Lung (tissue), 12 donors: ENCODE measurements around the gene DRP2. TPM values are rescaled to one million over a fixed set of nuclear protein-coding genes. Genes with fewer than 3 reads are reported as not detected.

ENCODE experiments used
- ATAC-seq: fragments of 200-7000 bp; cut with Tn5 transposase; one replicate; pipeline ENCODE4 v1.9.1; 2020; ENCODE audit warnings: moderate number of reproducible peaks; ENCODE audit not compliant: insufficient read depth, low FRiP score
- DNase-seq, 3 donors: peaks; one replicate each; pipeline ENCODE4 v3.0.0-alpha.2; 2013 to 2017
- H3K27ac ChIP-seq, 2 donors: one replicate each; pipeline ENCODE4 v1.5.1; 2013; ENCODE audit warnings: mild to moderate bottlenecking in 2 of 2, moderate library complexity in 2 of 2, control low read depth in 1 of 2, inconsistent platforms in 1 of 2, low read depth in 1 of 2, low read length in 1 of 2
- H3K27me3 ChIP-seq, 3 donors: one replicate each; pipeline ENCODE4 v1.5.1; 2013; ENCODE audit warnings: low read length in 2 of 3; ENCODE audit not compliant: control insufficient read depth in 3 of 3, insufficient read depth in 3 of 3
- H3K36me3 ChIP-seq, 4 donors: one replicate each; pipeline ENCODE4 v1.5.1; 2013; ENCODE audit warnings: low read length in 4 of 4, mild to moderate bottlenecking in 1 of 4, moderate library complexity in 1 of 4; ENCODE audit not compliant: control insufficient read depth in 4 of 4, insufficient read depth in 4 of 4
- H3K4me1 ChIP-seq, 5 donors: one replicate each; pipeline ENCODE4 v1.5.1; 2013; ENCODE audit warnings: low read length in 5 of 5, mild to moderate bottlenecking in 2 of 5, moderate library complexity in 1 of 5; ENCODE audit not compliant: control insufficient read depth in 5 of 5, insufficient read depth in 5 of 5
- H3K4me3 ChIP-seq: one replicate; pipeline ENCODE4 v1.5.1; 2013; ENCODE audit warnings: mild to moderate bottlenecking, control low read depth, moderate library complexity
- H3K9ac ChIP-seq, 2 donors: one replicate each; pipeline ENCODE4 v1.5.1; 2013; ENCODE audit warnings: low read length in 2 of 2, control low read depth in 1 of 2; ENCODE audit not compliant: insufficient read depth in 1 of 2
- H3K9me3 ChIP-seq, 4 donors: one replicate each; pipeline ENCODE4 v1.5.1; 2013; ENCODE audit warnings: low read length in 3 of 4, mild to moderate bottlenecking in 1 of 4, moderate library complexity in 1 of 4; ENCODE audit not compliant: control insufficient read depth in 4 of 4, insufficient read depth in 3 of 4
- CTCF ChIP-seq: IDR thresholded peaks from 2 replicates; pipeline ENCODE4 v1.5.1; 2012; ENCODE audit warnings: mild to moderate bottlenecking; ENCODE audit errors: control extremely low read depth, extremely low read depth
- WGBS, 2 donors: extraction: QIAGEN DNeasy Blood & Tissue Kit; methylation state at CpG; one replicate each; pipeline ENCODE4 v1.1.7; 2013; 5-methylcytosine and 5-hydroxymethylcytosine counted together
- polyA plus RNA-seq, 2 donors: library from polyadenylated mRNA; stranded (reverse); fragments of 200-250 nt; gene quantifications; one replicate each; pipeline ENCODE4 v1.2.1, GENCODE V29; 2013
- total RNA-seq, 2 donors: library from RNA; depleted of rRNA in 1 of 2; stranded (reverse); fragments of >200 nt in 1 of 2; gene quantifications; one replicate each; pipeline ENCODE4 v1.2.1, GENCODE V29; 2014 to 2021
- donor health status: control.
- donor health status: control.
- donor health status: Bipolar disorder and iron deficiency.
- donor health status: healthy.
- donor health status: DM: yes; HTN: yes; CAD: no.

Gene DRP2
- total and polyA plus RNA-seq, 4 donors = 0.01 to 0.74 (median 0.03) TPM; not detected in 1

GRCh38 chrX:101220662-101221260 is 1.2 kb downstream of the DRP2 start:
- TF ChIP-seq CTCF = no peak
- no peak overlapping the region for H3K9ac ChIP-seq
- WGBS, 2 donors = 64 to 65% methylated on average over 4 of the region's 4 CpGs
- H3K27me3 ChIP-seq = peaks cover 0 to 21% (median 2%) of the 10 kb centered on the region in 3 donors
- H3K9me3 ChIP-seq = no peaks in the 10 kb centered on the region
- DNase-seq (peak in 2 of 3 donors; percentile 1 to 8), ATAC-seq (no peak)
- H3K4me1 ChIP-seq = peaks cover 0 to 5% (median 0%) of the 10 kb centered on the region in 5 donors
- no peak overlapping the region for H3K4me3 ChIP-seq
- no peak overlapping the region for H3K27ac ChIP-seq
- H3K36me3 ChIP-seq = no peaks in the 10 kb centered on the region

- no peak for ATAC-seq
- Histone ChIP-seq H3K27me3 (peaks cover 3 to 23% (median 4%) of the 10 kb centered on the region in 3 donors), H3K27ac (no peak overlapping the region), H3K36me3 (no peaks in the 10 kb centered on the region), H3K4me1 (peaks cover 0 to 5% (median 0%) of the 10 kb centered on the region in 5 donors), H3K9me3 (no peaks in the 10 kb centered on the region), H3K4me3 (no peak overlapping the region), H3K9ac (no peak overlapping the region)
- WGBS, 2 donors = 73 to 90% methylated on average over 1 of the region's 1 CpG
- TF ChIP-seq CTCF = no peak
- no peak for DNase-seq
These were observed 3.6 kb downstream of the DRP2 start for GRCh38 chrX:101223226-101223625.

- H3K4me1 ChIP-seq = no peaks in the 10 kb centered on the region
- no peak overlapping the region for H3K27ac ChIP-seq
- peaks cover 3 to 30% (median 7%) of the 10 kb centered on the region in 3 donors for H3K27me3 ChIP-seq
- no peak for DNase-seq
- ATAC-seq = no peak
- WGBS, 2 donors = 93 to 96% methylated on average over 1 of the region's 1 CpG
- no peak for TF ChIP-seq CTCF
- no peak overlapping the region for H3K4me3 ChIP-seq
- no peak overlapping the region for H3K9ac ChIP-seq
- no peaks in the 10 kb centered on the region for H3K36me3 ChIP-seq
- H3K9me3 ChIP-seq = no peaks in the 10 kb centered on the region
These were observed 9.6 kb downstream of the DRP2 start for GRCh38 chrX:101229170-101229569.

GRCh38 chrX:101230636-101231035 is 11.1 kb downstream of the DRP2 start:
- no peaks in the 10 kb centered on the region for H3K4me1 ChIP-seq
- ATAC-seq (no peak), DNase-seq (no peak)
- H3K4me3 ChIP-seq = no peak overlapping the region
- WGBS, 2 donors = 78 to 94% methylated on average over 2 of the region's 2 CpGs
- H3K36me3 ChIP-seq = no peaks in the 10 kb centered on the region
- peaks cover 3 to 27% (median 7%) of the 10 kb centered on the region in 3 donors for H3K27me3 ChIP-seq
- TF ChIP-seq CTCF = no peak
- H3K27ac ChIP-seq = no peak overlapping the region
- H3K9me3 ChIP-seq = no peaks in the 10 kb centered on the region
- H3K9ac ChIP-seq = no peak overlapping the region
